SU-DHL-6 (cell line): ENCODE data around the gene HSPA4.

Source experiments
- H2AFZ ChIP-seq: fragments of 200-600 bp; sonication (generic); 2 replicates; pipeline ENCODE4 v1.6.1; 2014; ENCODE audit warnings: low read depth, mild to moderate bottlenecking, moderate library complexity, mixed read lengths, antibody characterized with exemption, low read length; ENCODE audit not compliant: severe bottlenecking
- H3F3A ChIP-seq: fragments of 200-600 bp; shearing (Covaris generic); 2 replicates; pipeline ENCODE4 v1.6.0; 2016; ENCODE audit warnings: antibody characterized with exemption, mild to moderate bottlenecking; ENCODE audit not compliant: insufficient read depth
- H3K27ac ChIP-seq: fragments of 200-600 bp; sonication (generic); 2 replicates; pipeline ENCODE4 v1.5.1; 2016; ENCODE audit warnings: low read depth, mild to moderate bottlenecking, low read length, moderate library complexity, mixed read lengths
- H3K27me3 ChIP-seq: fragments of 200-600 bp; sonication (generic), shearing (Covaris generic); 2 replicates; pipeline ENCODE4 v1.6.0; 2014; ENCODE audit warnings: mild to moderate bottlenecking, low read length
- H3K36me3 ChIP-seq: fragments of 200-600 bp; sonication (generic); 2 replicates; pipeline ENCODE4 v1.6.1; 2014; ENCODE audit warnings: mild to moderate bottlenecking, low read length, mixed read lengths
- H3K4me2 ChIP-seq: fragments of 300-600, 200-600 bp; shearing (Covaris generic), sonication (generic); 2 replicates; pipeline ENCODE4 v1.6.0; 2014; ENCODE audit warnings: low read length, low read depth, mild to moderate bottlenecking; ENCODE audit not compliant: poor library complexity, severe bottlenecking
- H3K4me3 ChIP-seq: fragments of 200-600 bp; sonication (generic); 2 replicates; pipeline ENCODE4 v1.5.1; 2014; ENCODE audit warnings: antibody characterized with exemption, low read length, mild to moderate bottlenecking, mixed read lengths; ENCODE audit not compliant: insufficient read depth, poor library complexity, severe bottlenecking
- H3K79me2 ChIP-seq: fragments of 200-600 bp; sonication (generic); 2 replicates; pipeline ENCODE4 v1.6.1; 2014; ENCODE audit warnings: mild to moderate bottlenecking, low read length, moderate library complexity; ENCODE audit not compliant: insufficient read depth
- H3K9ac ChIP-seq: fragments of 200-600 bp; sonication (generic); 2 replicates; pipeline ENCODE4 v1.7.0; 2014; ENCODE audit warnings: mild to moderate bottlenecking, low read length
- H3K9me2 ChIP-seq: fragments of 200-600 bp; sonication (generic); replicated peaks from 2 replicates; pipeline ENCODE4 v1.6.1; 2014; ENCODE audit warnings: low read length; ENCODE audit not compliant: insufficient read depth
- H3K9me3 ChIP-seq: fragments of 200-600 bp; sonication (generic); 2 replicates; pipeline ENCODE4 v1.6.1; 2014; ENCODE audit warnings: low read length, mixed read lengths; ENCODE audit not compliant: insufficient read depth
- H4K20me1 ChIP-seq: fragments of 200-600 bp; sonication (generic); 2 replicates; pipeline ENCODE4 v1.6.1; 2014; ENCODE audit warnings: low read depth, mild to moderate bottlenecking, antibody characterized with exemption, low read length, moderate library complexity, mixed read lengths
- EZH2phosphoT487 ChIP-seq: fragments of 200-600 bp; sonication (generic), shearing (Covaris generic); conservative IDR thresholded peaks from 2 replicates; pipeline ENCODE4 v1.6.1; 2018; ENCODE audit warnings: mild to moderate bottlenecking, antibody characterized with exemption, low read length, moderate library complexity, mixed read lengths
- TF ChIP-seq, protein P1 (sequence below): fragments of 200-600 bp; sonication (generic); IDR thresholded peaks from one replicate; pipeline ENCODE4 v1.5.1; 2017; ENCODE audit warnings: antibody characterized with exemption, mild to moderate bottlenecking, low read length, moderate library complexity; ENCODE audit not compliant: insufficient read depth, poor library complexity, severe bottlenecking

Gene HSPA4

DNA sequence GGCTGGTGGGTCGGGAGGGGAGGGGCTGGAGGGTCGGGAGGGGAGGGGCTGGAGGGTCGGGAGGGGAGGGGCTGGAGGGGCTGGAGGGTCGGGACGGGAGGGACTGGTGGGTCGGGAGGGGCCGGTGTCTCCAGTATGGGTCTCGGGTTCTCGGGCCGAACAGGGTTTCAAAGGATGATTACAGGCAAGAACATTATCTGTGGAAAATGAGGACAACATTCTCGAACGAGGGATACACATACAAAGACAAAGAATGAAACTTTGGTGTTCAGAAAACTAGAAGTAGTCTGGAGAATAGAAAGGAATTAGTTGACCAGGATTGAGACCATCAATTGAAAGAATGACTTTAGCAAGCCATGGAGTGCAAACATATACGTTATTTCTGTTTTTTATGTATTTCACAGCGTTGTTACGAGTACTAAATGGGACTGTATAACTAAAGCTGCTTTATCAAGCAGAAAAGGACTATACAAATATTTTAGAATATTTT, 25.1 kb upstream of the HSPA4 start:
- Histone ChIP-seq H3K9me3 (no peaks in the 10 kb centered on the region), H3K27me3 (no peaks in the 10 kb centered on the region), H3K36me3 (no peaks in the 10 kb centered on the region), H3F3A (peaks cover 4% of the 10 kb centered on the region; the same call in 1 of the 2 replicates), H3K9ac (peak overlapping the region; percentile 92), H4K20me1 (no peaks in the 10 kb centered on the region), H3K4me3 (peak overlapping the region; percentile 68), H3K79me2 (peaks cover 43% of the 10 kb centered on the region), H3K27ac (peak overlapping the region; percentile 20; the same call in 1 of the 2 replicates), H3K9me2 (no peaks in the 10 kb centered on the region), H3K4me2 (peak overlapping the region; percentile 94), H2AFZ (peak overlapping the region; percentile 98)
- TF ChIP-seq, protein P1, sequence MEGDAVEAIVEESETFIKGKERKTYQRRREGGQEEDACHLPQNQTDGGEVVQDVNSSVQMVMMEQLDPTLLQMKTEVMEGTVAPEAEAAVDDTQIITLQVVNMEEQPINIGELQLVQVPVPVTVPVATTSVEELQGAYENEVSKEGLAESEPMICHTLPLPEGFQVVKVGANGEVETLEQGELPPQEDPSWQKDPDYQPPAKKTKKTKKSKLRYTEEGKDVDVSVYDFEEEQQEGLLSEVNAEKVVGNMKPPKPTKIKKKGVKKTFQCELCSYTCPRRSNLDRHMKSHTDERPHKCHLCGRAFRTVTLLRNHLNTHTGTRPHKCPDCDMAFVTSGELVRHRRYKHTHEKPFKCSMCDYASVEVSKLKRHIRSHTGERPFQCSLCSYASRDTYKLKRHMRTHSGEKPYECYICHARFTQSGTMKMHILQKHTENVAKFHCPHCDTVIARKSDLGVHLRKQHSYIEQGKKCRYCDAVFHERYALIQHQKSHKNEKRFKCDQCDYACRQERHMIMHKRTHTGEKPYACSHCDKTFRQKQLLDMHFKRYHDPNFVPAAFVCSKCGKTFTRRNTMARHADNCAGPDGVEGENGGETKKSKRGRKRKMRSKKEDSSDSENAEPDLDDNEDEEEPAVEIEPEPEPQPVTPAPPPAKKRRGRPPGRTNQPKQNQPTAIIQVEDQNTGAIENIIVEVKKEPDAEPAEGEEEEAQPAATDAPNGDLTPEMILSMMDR, result no peak
- no peak for TF ChIP-seq EZH2phosphoT487

DNA sequence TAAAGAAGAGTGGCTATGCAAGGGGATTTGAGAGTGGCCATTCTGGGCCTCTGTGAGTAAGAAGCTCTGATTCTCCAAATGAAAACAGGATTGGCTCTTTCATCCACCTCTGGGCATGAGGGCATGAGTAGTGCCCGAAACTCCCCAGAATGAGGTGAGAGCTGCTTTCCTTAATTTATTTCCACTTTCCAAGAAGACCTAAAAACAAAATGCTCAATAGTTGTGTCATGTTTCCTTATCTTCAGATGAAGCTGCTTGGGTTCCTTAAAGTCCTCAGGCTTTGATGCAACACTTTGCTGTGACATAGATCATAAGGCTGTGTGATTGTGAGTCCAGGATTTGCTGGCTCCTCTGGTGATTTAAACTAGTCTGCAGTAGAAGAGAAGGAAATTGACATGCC, 22.4 kb upstream of the HSPA4 start:
- Histone ChIP-seq H3K9ac (no peak overlapping the region), H2AFZ (no peak overlapping the region), H3K4me3 (no peak overlapping the region), H3K36me3 (no peaks in the 10 kb centered on the region), H3K4me2 (no peak overlapping the region), H3F3A (peaks cover 4% of the 10 kb centered on the region; the same call in 1 of the 2 replicates), H3K9me2 (no peaks in the 10 kb centered on the region), H4K20me1 (no peaks in the 10 kb centered on the region), H3K27me3 (no peaks in the 10 kb centered on the region), H3K9me3 (no peaks in the 10 kb centered on the region), H3K79me2 (peaks cover 20% of the 10 kb centered on the region), H3K27ac (no peak overlapping the region)
- TF ChIP-seq, protein P1, result no peak
- no peak for TF ChIP-seq EZH2phosphoT487

DNA sequence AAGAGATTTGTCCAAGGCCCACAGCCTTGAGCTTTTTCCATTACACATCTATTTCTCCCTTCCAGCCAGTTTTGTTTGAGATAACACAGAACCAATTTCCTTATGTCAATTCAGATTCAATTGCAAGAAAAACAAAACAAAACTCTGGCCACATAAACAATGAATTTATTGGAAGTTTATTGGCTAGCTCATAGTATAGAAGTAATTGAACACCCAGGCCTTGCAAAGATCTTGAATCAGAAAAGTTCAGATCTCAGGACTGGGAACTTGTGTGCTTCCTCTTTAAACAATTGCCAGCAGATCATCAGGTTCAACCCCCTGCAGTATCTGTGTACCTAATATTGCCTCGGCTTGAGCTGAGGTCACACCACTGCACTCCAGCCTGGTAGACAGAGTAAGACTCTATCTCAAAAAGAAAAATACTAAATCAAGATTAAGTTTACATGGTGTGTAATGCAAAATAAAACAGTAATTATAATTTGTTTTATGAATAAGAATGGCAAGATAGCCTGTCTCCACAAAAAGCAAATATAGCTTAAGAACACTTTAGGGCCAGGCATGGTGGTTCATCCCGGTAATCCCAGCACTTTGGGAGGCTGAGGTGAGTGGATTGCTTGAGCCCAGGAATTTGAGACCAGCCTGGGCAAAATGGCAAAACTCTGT, 21.3 kb upstream of the HSPA4 start:
- no peak overlapping the region for H3K4me2 ChIP-seq
- TF ChIP-seq EZH2phosphoT487, result no peak
- TF ChIP-seq, protein P1, result no peak

More for the DNA sequence above, 21.3 kb upstream of the HSPA4 start:
- H3K27ac ChIP-seq, result no peak overlapping the region
- no peaks in the 10 kb centered on the region for H3K9me2 ChIP-seq
- H4K20me1 ChIP-seq, result no peaks in the 10 kb centered on the region
- peak overlapping the region; percentile 24 for H2AFZ ChIP-seq
- peaks cover 9% of the 10 kb centered on the region for H3K79me2 ChIP-seq
- peaks cover 4% of the 10 kb centered on the region; the same call in 1 of the 2 replicates for H3F3A ChIP-seq
- H3K4me3 ChIP-seq, result no peak overlapping the region
- H3K9ac ChIP-seq, result no peak overlapping the region
- H3K36me3 ChIP-seq, result no peaks in the 10 kb centered on the region
- H3K9me3 ChIP-seq, result no peaks in the 10 kb centered on the region
- no peaks in the 10 kb centered on the region for H3K27me3 ChIP-seq
